ENCODE results near the gene PSAT1. TPM values are rescaled to one million over a fixed set of nuclear protein-coding genes. Genes with fewer than 3 reads are reported as not detected.

PSAT1 gene
- total RNA-seq, 2 experiments from 2014 or later, result 191 to 195 TPM

DNA sequence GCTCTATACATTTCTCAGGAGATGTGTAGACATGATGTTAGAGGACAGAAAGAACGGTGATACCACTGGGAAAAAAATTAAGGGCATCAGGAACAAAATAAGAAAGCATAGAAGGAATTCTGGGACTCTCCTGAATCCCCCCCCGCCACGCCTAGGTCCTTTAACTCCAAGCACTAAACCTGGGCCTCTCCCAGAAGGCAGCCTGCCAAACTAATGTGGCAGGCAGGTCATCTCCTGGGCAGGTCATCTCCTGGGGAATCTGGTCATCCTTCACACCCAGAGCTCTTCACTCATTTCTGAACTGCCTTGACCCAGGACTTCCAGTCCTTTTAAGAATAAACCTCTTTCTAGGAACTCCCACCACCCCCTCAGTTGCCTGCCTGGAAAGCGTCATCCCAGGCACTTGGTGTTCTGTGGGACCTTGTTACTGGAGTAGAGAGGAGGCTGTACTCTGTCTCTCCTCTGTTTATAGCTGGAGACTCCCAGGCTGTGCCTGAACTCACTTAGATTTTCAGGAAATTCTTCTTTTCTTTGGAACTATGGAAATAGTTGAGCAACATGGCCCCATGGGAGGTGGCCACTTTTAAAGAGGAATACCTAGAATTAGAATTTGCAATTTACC, 24.1 kb downstream of the PSAT1 start:
- H3K4me1 Mint-ChIP-seq, result peaks cover 4% of the 10 kb centered on the region
- peaks cover 85% of the 10 kb centered on the region for H3K36me3 Mint-ChIP-seq
- no peak overlapping the region for H3K4me3 Mint-ChIP-seq
- no peak for DNase-seq
- H3K27ac Mint-ChIP-seq, result no peak overlapping the region
- H3K27me3 Mint-ChIP-seq, result no peaks in the 10 kb centered on the region
- no peaks in the 10 kb centered on the region for H3K9me3 Mint-ChIP-seq

DNA sequence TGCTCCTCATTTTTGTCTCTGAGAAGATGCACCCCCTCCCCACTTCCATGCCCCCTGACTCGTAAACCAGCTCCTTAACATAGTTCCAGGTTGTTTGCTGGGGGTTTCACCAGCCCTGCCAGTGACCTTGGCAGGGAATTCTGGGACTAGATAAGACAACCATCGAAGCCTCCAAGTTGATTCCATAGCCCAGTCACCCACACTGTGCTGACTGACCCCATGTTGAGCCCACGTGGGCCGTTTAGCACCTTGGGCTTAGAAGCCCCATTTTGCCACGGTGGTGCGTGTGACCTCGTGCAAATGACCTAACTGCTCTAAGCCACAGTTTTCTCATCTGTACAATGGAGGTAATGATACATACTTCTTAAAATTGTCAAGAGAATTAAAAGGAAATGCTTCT, 24.6 kb downstream of the PSAT1 start:
- Mint-ChIP-seq H3K4me3 (no peak overlapping the region), H3K4me1 (peaks cover 4% of the 10 kb centered on the region), H3K9me3 (no peaks in the 10 kb centered on the region), H3K36me3 (peaks cover 85% of the 10 kb centered on the region), H3K27me3 (no peaks in the 10 kb centered on the region), H3K27ac (no peak overlapping the region)
- DNase-seq, result no peak

DNA sequence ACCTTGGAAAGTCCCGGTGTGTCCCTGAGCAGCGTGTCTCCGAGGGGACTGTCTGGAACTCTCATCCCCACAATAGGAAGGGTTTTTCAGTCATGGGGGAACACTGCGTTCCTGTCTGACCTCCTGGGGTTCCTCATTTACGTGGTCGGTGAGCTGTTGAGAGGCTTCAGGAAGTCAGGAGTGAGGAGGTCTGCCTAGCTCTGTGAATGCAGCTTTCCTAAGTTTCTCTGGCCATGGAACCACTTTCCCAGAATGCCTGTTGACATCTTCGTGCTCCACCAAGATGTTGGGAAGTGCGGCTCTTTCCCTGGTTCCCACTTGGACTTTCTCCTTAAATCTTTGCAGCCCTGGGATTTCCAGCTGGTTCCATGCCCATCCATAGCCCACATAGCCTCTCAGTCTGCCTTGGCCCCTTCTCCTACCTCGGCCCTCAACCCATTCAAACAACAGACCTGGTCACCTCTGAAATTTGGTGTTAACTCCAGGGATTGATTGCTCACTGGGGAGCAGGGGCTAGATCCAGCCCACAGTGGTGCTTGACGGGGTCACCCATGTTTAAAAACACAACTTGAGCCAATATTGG, 27.2 kb downstream of the PSAT1 start:
- H3K4me3 Mint-ChIP-seq, result no peak overlapping the region
- no peaks in the 10 kb centered on the region for H3K27me3 Mint-ChIP-seq
- H3K27ac Mint-ChIP-seq, result no peak overlapping the region
- no peak for DNase-seq
- H3K36me3 Mint-ChIP-seq, result peaks cover 83% of the 10 kb centered on the region
- no peaks in the 10 kb centered on the region for H3K9me3 Mint-ChIP-seq
- peaks cover 4% of the 10 kb centered on the region for H3K4me1 Mint-ChIP-seq

DNA sequence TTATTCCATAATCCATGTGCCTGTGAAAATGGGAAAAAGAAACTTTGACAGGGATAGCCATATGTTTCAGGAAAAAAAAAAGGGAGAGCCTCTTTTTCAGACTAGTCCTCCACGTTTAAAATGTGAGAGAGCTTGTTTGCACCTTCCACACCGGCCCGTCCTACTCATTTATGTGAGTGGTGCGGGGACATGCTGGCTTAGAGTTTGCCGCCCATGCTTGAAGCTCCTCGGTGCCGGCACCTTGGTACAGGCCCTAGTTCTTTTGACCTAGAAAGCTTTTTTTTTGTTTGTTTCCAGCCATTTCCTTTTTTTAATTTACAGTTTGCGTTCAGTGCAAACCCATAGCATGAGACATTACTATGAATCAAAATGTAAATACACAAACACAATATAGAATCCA, 27.8 kb downstream of the PSAT1 start:
- Mint-ChIP-seq H3K4me3 (no peak overlapping the region), H3K4me1 (peaks cover 4% of the 10 kb centered on the region), H3K36me3 (peaks cover 81% of the 10 kb centered on the region), H3K27me3 (no peaks in the 10 kb centered on the region), H3K9me3 (no peaks in the 10 kb centered on the region), H3K27ac (no peak overlapping the region)
- no peak for DNase-seq

DNA sequence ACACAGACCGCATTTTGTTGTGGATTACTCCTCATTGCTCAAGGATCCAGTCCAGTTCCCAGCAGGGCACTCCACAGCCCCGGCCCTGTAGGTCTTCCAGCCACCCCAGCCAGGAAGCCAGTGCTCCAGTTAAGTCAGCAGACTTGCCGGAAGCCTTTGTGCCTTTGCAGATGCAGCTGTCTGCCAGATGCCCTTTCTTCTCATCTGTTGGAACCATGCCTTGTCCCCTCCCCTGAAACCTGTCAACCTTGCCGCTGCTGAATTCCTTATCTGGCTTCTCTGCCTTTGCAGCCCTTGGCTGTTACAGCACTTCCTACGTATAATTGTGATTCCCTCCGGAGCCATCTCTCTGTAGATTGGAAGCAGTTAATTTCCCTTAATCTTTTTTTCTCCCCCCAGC, 28.4 kb downstream of the PSAT1 start:
- Mint-ChIP-seq H3K27me3 (no peaks in the 10 kb centered on the region), H3K27ac (peak overlapping the region; percentile 71), H3K4me1 (peaks cover 4% of the 10 kb centered on the region), H3K4me3 (no peak overlapping the region), H3K9me3 (no peaks in the 10 kb centered on the region), H3K36me3 (peaks cover 81% of the 10 kb centered on the region)
- no peak for DNase-seq

DNA sequence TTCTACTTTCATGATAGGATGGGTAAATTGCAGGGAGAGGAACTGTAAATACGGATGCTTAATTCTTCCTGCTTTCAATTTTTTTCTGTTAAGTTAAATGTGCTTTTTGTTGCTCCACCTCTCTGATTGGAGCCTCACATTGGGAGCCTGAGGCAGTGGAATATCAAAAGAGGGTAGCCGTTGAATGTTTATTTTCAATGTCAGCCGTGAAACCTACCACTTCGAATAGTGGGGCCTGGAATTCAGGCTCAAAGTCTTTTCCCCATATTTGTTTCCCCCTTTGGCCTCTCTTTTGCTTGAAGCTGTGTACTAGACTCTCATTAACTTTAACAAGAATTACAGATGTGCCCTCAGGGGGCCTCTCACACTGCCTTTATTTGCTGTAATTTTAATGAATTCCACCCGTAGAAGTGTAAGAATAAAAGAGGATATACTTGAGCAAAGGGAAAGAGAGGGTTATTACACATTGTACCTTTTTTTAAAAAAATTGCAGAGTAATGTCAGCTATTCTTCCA, 29.0 kb downstream of the PSAT1 start:
- Mint-ChIP-seq H3K9me3 (no peaks in the 10 kb centered on the region), H3K27me3 (no peaks in the 10 kb centered on the region), H3K27ac (no peak overlapping the region), H3K4me1 (peaks cover 7% of the 10 kb centered on the region), H3K36me3 (peaks cover 80% of the 10 kb centered on the region), H3K4me3 (no peak overlapping the region)
- no peak for DNase-seq

DNA sequence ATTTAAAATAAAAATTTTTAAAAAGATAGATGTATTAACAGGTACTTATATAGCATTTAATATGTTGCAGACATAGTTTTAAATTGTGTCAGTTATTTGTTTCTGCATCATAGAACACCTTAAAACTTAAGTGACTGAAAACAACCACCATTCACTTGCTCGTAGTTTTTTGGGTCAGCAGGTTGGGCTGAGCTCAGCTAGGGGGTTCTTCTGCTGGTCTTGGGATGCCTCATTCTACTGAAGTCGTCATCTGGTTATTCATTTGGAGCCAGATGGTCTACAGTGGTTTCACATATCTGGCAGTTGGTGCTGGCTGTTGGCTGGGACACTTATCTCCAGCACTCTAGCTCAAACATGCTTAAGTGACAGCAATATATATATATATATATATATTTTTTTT, 29.6 kb downstream of the PSAT1 start:
- no peak overlapping the region for H3K4me3 Mint-ChIP-seq
- no peaks in the 10 kb centered on the region for H3K27me3 Mint-ChIP-seq
- no peaks in the 10 kb centered on the region for H3K9me3 Mint-ChIP-seq
- peaks cover 80% of the 10 kb centered on the region for H3K36me3 Mint-ChIP-seq
- peaks cover 7% of the 10 kb centered on the region for H3K4me1 Mint-ChIP-seq
- DNase-seq, result no peak
- H3K27ac Mint-ChIP-seq, result no peak overlapping the region

DNA sequence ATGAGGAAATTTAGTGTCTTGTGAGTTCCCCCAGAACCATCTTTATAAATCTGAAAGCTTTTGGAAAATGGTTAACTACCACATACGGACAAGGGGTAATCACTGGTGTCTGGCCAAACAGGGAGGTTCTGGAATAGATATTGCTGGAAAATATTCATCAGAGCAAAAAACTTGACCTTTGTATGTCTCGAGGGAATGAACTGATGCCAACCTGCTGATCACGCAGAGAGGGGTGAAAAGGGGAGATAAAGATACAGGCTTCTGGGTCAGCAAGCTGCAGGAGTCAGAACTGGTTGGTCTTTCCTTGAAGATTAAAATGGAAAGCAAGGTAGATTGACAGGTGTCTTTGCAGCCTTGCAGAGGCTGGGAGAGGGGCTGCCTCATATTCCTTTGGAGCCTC, 35.5 kb downstream of the PSAT1 start:
- Mint-ChIP-seq H3K36me3 (peaks cover 77% of the 10 kb centered on the region), H3K4me3 (no peak overlapping the region), H3K27ac (no peak overlapping the region), H3K4me1 (peaks cover 3% of the 10 kb centered on the region), H3K27me3 (no peaks in the 10 kb centered on the region), H3K9me3 (peaks cover 13% of the 10 kb centered on the region)
- DNase-seq, result no peak

DNA sequence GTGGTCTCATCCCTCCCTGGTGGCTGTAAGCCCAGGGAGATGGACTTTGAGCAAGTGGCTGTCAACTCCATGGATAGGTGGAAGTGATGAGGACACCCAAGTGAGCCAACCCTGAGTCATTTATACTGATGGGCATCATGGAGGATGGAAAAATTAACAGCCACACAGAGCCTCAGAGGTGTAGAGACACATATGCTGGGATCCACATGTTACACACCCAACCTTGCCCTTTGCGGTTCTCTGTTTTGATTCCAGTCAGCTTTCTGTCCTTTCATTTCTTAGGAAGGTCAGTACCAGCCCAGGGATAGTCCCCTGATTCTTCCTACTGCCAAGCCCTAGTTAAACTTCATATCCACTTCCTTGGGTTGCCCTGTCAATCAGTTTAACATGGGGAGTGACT, 51.9 kb downstream of the PSAT1 start:
- DNase-seq, result no peak
- no peak overlapping the region for H3K27ac Mint-ChIP-seq
- H3K27me3 Mint-ChIP-seq, result no peaks in the 10 kb centered on the region
- peaks cover 11% of the 10 kb centered on the region for H3K36me3 Mint-ChIP-seq
- no peaks in the 10 kb centered on the region for H3K9me3 Mint-ChIP-seq
- no peak overlapping the region for H3K4me3 Mint-ChIP-seq
- H3K4me1 Mint-ChIP-seq, result peaks cover 9% of the 10 kb centered on the region

DNA sequence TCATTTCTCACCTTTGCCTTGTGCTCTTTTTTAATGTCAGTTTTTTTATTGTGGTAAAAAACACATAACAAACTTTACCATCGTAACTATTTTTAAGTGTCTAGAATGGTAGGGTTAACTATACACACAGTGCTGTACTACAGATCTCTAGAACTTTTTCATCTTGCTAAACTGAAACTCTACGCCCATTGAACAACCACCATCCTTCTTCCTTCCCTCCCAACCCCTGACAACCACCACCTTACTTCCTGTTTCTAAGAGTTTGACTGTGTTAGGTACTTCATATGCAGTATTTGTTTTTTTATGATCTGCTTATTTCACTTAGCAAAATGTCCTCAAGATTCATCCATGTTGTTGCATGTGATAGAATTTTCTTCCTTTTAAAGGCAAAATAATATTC, 54.9 kb downstream of the PSAT1 start:
- Mint-ChIP-seq H3K4me1 (peaks cover 9% of the 10 kb centered on the region), H3K9me3 (no peaks in the 10 kb centered on the region), H3K27ac (no peak overlapping the region), H3K27me3 (no peaks in the 10 kb centered on the region), H3K4me3 (no peak overlapping the region), H3K36me3 (peaks cover 7% of the 10 kb centered on the region)
- DNase-seq, result no peak

DNA sequence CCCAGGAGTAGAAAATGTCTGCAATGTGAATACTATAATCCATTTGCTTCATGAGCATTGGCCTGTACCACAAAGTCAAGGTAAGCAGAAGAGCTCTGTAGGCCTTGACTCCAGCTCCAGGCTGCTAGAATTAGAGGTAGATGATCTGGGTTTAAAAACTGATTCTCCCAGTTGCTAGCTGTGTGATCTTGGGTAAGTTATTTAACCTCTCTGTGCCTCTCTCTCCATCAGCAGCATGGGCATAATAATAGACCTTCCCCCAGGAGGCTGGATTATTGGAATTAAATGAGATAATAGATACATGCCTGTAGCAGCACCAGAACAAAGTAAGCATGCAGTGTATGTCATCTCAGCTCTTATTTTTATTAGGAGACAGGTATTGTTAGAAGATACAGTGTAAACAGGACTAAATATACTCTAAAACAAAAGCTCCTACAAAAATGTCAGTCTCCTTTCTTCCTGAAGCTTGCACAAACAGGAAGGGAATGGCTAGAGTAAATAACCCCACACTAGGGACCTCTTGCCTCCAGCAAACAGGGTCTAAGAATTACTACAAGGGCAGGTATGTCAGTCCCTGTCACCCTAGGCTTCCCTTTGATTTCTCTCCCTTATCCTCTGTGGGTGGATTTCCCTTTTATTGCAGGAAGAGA, 57.5 kb downstream of the PSAT1 start:
- Mint-ChIP-seq H3K4me1 (peaks cover 9% of the 10 kb centered on the region), H3K36me3 (peaks cover 5% of the 10 kb centered on the region), H3K27ac (no peak overlapping the region), H3K4me3 (no peak overlapping the region), H3K9me3 (no peaks in the 10 kb centered on the region), H3K27me3 (no peaks in the 10 kb centered on the region)
- DNase-seq, result no peak

DNA sequence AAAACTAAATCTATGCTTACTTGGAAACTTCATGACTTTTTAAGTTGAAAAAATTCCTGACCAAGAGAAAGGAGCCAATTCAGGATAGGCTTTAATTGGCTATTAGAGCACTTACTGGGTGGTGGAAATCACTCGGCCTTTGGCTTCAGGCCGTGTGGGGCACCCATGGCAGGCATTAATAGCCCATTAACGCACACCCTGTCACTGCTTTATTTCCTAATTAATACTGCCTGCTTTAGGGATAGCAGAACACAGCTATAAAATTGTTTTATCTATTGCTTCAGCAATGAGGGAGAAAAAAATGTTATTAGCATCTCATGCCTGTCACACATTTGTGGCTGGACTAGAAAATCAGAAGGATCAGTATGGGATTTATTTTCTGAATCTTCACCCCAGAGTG, 58.1 kb downstream of the PSAT1 start:
- H3K36me3 Mint-ChIP-seq, result peaks cover 5% of the 10 kb centered on the region
- H3K27ac Mint-ChIP-seq, result no peak overlapping the region
- H3K4me3 Mint-ChIP-seq, result no peak overlapping the region
- H3K4me1 Mint-ChIP-seq, result peaks cover 9% of the 10 kb centered on the region
- H3K27me3 Mint-ChIP-seq, result no peaks in the 10 kb centered on the region
- DNase-seq, result no peak
- no peaks in the 10 kb centered on the region for H3K9me3 Mint-ChIP-seq

DNA sequence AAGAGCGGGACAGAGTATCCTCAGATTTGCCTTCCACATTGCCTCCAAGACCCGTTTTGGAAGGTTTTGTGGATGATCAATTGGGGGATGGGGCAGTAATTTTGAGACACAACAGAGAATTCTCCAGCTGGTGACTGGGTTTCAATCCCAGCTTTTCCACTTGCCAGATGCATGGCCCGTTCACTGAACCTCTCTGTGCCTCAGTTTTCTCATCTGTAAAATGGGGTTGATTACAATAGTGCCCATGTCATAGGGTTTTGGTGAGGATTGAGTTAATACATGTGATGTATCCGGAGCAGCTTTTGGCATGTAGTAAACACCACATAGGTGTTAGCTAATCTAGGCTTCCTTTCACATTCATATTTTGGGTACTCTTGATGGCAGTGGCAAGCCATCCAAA, 59.7 kb downstream of the PSAT1 start:
- H3K9me3 Mint-ChIP-seq, result no peaks in the 10 kb centered on the region
- H3K4me1 Mint-ChIP-seq, result peaks cover 6% of the 10 kb centered on the region
- peaks cover 1% of the 10 kb centered on the region for H3K36me3 Mint-ChIP-seq
- no peak overlapping the region for H3K4me3 Mint-ChIP-seq
- DNase-seq, result no peak
- H3K27me3 Mint-ChIP-seq, result no peaks in the 10 kb centered on the region
- H3K27ac Mint-ChIP-seq, result no peak overlapping the region

DNA sequence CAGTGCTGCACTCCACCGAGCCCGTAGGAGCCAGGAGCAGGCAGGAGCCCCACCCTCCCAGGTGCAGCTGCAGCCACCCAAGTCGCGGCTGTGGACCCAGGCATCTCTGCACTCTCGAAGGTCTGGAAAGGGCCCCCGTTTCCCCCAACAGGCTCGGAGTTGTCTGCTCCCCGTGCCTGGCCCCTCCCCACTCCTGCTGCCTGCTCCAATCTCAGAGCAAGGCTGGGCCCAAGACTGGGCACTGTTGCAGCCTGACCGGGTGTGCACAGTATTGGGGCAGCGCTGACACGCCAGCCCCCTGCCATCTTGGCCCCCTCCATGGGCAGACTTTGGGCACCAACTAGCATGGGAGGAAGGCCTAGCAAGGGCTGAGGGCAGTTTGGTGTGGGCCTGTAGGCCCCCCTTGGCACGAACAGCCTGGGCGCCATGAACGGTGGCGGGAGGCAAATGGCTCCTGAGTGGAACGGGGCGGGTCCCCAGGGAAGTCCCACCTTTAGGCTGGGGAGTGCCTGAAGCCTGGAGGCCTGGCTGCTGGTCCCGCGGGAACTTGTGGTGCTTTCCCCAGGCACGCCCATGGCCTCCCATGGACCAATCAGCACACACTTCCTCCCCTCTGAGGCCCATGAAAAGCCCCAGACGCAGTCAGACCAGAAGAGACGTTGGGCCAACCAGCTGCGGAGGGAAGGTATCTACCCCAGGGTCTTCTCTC, 60.4 kb downstream of the PSAT1 start:
- peaks cover 1% of the 10 kb centered on the region for H3K36me3 Mint-ChIP-seq
- DNase-seq, result no peak
- no peaks in the 10 kb centered on the region for H3K4me1 Mint-ChIP-seq
- H3K4me3 Mint-ChIP-seq, result no peak overlapping the region
- no peaks in the 10 kb centered on the region for H3K9me3 Mint-ChIP-seq
- H3K27me3 Mint-ChIP-seq, result no peaks in the 10 kb centered on the region
- no peak overlapping the region for H3K27ac Mint-ChIP-seq

DNA sequence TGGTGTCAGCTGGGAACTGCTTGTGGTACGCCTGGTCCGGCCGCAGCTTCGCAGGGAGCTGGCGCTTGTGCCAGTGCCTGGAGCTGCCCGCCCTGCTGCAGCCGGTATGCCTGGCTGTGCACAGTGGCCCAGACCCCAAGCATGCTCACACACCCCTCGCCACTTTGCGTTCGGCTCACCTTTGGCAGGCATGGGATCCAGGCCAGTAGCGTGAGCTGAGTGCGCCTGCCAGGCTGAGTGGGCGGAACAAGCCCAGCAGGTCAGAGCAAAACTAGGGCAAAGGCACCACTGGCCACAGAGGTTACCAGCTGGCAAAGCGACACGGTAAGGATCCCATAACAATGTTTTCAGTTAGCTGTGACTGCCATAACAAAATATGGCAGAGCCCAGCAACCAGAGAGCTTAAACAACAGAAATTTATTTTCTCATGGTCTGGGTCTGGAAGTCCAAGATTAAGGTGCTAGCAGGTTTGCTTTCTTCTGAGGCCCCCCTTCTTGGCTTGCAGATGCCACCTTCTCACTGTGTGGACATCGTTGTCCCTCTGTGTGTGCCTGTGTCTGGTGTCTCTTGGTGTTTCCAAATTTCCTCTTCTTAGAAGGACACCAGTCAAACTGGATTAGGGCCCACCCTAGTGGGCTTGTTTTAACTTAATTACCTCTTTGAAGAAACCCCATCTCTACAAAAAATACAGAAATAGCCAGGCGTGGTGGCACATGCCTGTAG, 61.6 kb downstream of the PSAT1 start:
- DNase-seq, result no peak
- H3K4me1 Mint-ChIP-seq, result no peaks in the 10 kb centered on the region
- no peak overlapping the region for H3K27ac Mint-ChIP-seq
- no peaks in the 10 kb centered on the region for H3K27me3 Mint-ChIP-seq
- H3K4me3 Mint-ChIP-seq, result no peak overlapping the region
- peaks cover 1% of the 10 kb centered on the region for H3K36me3 Mint-ChIP-seq
- H3K9me3 Mint-ChIP-seq, result no peaks in the 10 kb centered on the region

All from activated naive CD8-positive, alpha-beta T cell treated with anti-CD3 and anti-CD28 coated beads for 36 hours (primary cell).